T47D (cell line): ENCODE data around the gene ABCA13.
"Not testable (repeated sequence)": the region's sequence is repeated elsewhere in the genome, so short reads cannot be mapped to it uniquely, and the experiment has no call there.

Experiments used
- DNase-seq, 2 experiments: peaks; one replicate each; pipeline versions ENCODE4 v3.0.0 to v3.0.0-alpha.2; 2011 to 2012; ENCODE audit warnings: low read depth in 1 of 2, low spot score in 1 of 2
- JUND ChIP-seq: IDR thresholded peaks from 2 replicates; pipeline ENCODE4 v1.6.1; 2012; ENCODE audit warnings: low read depth
- in situ Hi-C: cut with HindIII; loops from 2 replicates; pipeline ENCODE4 v1.10.0; 2016; ENCODE audit warnings: low sequenced_read_pairs, low pct_unique_long_range_greater_than_20kb

Gene ABCA13, protein sequence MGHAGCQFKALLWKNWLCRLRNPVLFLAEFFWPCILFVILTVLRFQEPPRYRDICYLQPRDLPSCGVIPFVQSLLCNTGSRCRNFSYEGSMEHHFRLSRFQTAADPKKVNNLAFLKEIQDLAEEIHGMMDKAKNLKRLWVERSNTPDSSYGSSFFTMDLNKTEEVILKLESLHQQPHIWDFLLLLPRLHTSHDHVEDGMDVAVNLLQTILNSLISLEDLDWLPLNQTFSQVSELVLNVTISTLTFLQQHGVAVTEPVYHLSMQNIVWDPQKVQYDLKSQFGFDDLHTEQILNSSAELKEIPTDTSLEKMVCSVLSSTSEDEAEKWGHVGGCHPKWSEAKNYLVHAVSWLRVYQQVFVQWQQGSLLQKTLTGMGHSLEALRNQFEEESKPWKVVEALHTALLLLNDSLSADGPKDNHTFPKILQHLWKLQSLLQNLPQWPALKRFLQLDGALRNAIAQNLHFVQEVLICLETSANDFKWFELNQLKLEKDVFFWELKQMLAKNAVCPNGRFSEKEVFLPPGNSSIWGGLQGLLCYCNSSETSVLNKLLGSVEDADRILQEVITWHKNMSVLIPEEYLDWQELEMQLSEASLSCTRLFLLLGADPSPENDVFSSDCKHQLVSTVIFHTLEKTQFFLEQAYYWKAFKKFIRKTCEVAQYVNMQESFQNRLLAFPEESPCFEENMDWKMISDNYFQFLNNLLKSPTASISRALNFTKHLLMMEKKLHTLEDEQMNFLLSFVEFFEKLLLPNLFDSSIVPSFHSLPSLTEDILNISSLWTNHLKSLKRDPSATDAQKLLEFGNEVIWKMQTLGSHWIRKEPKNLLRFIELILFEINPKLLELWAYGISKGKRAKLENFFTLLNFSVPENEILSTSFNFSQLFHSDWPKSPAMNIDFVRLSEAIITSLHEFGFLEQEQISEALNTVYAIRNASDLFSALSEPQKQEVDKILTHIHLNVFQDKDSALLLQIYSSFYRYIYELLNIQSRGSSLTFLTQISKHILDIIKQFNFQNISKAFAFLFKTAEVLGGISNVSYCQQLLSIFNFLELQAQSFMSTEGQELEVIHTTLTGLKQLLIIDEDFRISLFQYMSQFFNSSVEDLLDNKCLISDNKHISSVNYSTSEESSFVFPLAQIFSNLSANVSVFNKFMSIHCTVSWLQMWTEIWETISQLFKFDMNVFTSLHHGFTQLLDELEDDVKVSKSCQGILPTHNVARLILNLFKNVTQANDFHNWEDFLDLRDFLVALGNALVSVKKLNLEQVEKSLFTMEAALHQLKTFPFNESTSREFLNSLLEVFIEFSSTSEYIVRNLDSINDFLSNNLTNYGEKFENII (N-terminal part only)

DNA sequence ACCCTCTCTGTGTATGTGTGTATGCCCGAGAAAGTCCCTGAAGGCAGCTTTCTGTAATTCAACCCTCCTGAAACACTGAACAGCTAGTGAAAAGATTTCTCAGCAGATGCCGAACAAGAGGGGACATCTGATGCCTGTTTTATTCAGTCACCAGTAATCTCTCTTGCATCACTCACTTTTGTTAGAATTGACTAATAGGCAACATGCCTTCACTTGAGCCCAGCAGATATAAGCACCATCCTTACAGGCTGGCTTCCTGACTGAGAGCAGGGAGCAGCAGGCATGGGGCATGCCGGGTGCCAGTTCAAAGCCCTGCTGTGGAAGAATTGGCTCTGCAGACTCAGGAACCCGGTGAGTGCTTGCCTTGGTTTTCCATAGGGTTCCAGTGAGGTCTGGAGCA lies at the start of gene ABCA13:
Gene ABCA13 (plus strand): TSS at position 257 of the 400 bp plus-strand sequence. CDS start 26 bp downstream, at position 283.
- in situ Hi-C loops: no loop called here
- DNase-seq: no peak
- no peak for TF ChIP-seq JUND

DNA sequence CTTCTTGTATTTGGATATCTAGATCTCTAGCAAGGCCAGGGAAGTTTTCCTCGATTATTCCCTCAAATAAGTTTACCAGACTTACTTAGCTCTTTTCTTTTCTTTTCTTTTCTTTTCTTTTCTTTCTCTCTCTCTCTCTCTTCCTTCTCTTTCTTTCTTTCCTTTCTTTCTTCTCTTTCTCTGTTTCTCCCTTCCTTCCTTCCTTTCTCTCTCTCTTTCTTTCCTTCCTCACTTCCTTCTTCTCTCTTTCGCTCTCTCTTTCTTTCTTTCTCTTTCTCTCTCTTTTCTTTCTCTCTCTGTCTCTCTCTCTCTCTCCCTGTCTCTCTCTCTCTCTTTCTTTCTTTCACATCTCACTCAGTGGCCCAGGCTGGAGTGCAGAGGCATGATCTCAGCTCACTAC lies 45.2 kb upstream of the ABCA13 start:
- DNase-seq: no peak
- in situ Hi-C loops: no loop called here
- TF ChIP-seq JUND: no peak

DNA sequence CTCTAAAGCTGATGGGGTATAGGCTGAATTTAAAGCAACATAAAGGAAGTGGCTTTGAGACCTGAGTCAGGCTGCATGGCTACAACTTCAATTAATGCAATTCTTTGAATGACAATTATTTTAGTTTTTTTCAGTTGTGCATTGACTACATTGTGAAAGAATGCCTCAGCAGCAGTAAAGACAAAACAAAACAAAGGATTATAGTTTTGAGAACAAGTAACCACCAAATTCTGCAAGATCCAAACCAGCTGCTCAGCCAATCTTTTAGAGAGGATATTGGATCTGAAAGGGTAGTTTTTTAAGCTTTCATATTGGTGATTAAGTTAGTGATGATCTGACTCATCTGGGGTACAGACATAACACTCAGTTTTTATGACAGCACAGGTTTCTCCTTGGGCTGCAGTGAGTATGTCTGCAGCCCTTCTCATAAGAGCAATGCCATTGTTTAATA lies 40.6 kb upstream of the ABCA13 start:
- no peak for TF ChIP-seq JUND
- in situ Hi-C loops: no loop called here
- DNase-seq: no peak

DNA sequence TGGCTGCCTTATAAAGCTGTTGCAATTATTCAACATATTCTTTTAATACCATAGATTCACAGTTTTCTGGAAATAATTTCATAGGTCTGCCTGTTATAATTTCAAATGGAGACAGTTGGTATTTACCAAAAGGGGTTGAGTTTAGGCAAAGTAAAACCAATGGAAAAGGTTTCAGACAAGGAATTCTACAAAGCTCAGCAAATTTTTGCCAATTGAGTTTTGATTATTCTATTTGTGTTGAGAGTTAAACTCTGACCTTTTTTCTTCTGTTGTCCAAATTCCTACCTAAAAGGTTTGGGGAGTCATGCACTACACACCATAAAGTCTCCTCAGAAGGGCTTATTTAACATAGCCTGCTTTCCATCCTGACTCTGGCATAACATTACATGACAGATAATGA lies 38.5 kb upstream of the ABCA13 start:
- TF ChIP-seq JUND: no peak
- in situ Hi-C loops: no loop called here
- DNase-seq: no peak

DNA sequence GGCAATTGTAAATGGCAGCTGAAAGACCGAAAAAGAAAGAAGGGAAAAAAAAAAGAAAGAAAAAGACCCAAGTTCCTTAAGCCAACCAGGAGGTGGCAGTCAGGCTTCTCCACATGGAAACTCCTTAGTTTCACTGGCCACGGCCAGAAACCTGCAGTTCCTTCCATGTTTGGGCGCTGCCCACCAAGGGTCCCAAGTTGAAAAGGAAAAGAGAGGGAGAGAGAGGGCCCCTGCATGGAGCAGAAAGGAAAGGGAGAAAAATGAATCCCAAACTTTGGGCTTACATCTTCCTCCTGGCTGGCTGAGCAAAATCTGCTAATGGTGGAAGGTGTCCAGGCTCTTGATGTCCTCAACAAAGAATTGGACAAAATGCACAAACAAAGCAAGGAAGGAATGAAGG lies 31.8 kb upstream of the ABCA13 start:
- TF ChIP-seq JUND: no peak
- DNase-seq: peak in 1 of 2 experiments; percentile 52
- in situ Hi-C loops: no loop called here

DNA sequence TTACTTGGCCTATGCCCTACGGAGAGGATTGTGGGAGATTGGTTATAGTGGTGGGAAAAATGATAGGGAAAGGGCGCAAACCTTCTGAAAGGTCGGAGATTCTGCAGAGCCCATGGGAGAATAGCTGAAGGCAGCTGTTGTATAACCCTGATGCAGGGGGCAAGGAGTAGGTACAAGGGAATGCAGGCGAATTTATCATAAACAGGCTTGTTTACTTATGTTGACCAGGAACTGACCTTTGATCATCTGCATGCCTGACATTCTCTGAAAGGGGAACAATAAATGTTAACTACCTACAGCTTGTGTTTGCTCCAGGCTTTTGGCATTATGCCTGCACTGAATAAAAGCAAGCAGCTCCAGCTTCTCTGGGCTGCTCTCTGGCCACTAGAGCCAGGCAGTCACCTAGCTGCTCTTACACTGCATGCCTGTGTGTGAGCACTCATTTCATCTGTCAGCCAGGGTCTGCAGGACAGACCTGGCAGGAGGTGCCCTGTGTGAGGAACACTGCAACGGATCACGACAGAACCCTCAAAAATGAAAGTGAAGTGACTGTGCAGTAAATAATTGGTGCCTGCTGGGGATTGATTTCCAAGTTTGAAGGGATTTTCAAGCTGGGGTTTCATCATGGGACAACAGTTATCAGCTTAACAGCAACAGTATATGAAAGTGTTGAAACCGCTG lies 31.1 kb upstream of the ABCA13 start:
- in situ Hi-C loops: no loop called here
- no peak for TF ChIP-seq JUND
- peak in 1 of 2 experiments; percentile 86 for DNase-seq

DNA sequence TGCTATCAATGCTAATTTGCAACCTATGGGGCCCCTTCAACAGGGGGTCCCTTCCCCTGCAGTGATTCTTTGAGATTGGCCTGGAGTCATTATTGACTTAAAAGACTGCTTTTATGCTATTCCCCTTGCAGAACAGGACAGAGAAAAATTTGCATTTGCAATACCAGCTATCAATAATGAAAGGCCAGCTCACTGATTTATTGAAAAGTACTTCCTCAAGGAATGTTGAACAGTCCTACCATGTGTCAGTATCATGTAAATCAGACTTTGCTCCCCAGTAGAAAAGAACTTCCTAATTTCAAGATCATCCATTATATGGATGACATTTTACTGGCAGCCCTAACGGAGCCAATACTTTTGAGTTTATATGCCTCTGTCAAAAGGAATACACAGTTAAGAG lies 29.7 kb upstream of the ABCA13 start:
- in situ Hi-C loops: no loop called here
- DNase-seq: no peak
- no peak for TF ChIP-seq JUND

DNA sequence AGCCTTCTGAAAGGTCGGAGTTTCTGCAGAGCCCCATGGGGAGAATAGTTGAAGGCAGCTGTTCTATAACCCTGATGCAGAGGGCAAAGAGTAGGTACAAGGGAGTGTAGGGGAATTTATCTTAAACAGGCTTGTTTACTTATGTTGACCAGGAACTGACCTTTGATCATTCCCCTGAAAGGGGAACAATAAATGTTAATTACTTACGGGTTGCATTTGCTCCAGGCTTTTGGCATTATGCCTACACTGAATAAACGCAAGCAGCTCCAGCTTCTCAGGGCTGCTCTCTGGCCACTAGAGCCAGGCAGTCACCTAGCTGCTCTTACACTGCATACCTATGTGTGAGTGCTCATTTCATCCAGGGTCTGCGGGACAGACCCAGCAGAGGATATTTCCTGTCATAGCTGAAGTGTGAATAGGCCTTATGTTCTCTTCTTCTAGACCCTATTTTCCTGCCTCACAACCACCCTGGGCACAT lies 26.9 kb upstream of the ABCA13 start:
- no peak for TF ChIP-seq JUND
- peak in 1 of 2 experiments; percentile 67 for DNase-seq
- in situ Hi-C loops: no loop called here

DNA sequence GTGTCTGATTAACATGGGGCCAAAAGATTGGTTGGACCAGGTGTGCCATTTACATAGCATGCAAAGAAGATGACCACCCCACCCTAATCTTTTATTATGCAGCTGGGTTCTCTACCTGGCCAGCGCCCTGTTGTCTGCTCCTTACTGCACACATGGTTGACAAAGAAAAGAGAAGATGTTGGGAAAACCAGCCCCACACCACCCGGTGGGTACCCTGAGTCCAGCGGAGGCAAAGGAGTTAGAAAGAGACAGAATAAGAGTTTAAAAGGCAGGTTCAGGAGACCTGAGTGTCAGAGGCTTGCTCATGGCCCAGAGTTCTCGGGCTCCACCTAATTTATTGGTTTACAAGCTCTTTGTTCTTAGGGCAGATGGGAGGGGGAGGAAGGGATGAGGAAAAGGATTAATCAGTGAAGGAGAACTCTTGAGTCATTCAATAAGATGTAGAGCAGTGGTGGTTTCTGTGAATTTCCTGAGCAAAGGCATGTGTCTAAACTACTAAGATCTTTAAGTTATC lies 24.1 kb upstream of the ABCA13 start:
- DNase-seq: no peak
- TF ChIP-seq JUND: no peak
- in situ Hi-C loops: no loop called here

DNA sequence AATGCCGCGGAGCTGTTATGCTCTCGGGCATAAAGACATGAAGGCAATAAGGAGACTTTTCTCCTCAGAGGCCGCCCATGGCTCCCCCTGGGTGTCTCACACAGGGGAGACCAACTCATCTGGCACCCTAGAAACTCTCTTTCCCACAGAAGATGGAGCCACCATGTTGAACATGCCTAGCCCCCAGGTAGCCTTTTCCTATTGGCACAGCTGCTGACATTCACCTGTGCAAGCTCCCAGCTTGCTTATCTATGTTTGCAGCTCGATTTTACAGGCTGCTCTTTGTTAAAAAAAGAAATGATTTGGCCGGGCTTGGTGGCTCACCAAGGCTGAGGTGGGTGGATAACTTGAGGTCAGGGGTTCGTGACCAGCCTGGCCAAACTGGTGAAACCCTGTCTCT lies 23.6 kb upstream of the ABCA13 start:
- in situ Hi-C loops, DNase-seq: not testable (repeated sequence)

DNA sequence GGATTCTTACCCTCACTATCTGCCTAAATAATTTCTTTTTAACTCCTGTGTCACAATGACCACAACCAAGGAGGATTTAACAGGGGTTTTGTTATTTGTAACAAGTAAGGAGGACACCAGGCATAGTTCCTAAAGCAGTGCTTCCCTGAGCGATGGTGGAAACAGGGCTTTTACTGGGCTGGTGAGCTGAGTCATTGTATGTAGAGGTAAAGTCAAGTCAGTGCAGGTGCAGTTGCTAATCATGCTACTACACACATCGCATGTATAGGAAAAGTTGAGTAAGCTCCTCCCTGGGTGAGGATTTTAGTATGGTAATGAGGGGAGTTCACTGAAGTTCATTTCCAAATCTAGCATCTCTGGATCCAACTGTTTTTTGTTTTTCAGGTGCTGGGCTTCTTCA lies 22.9 kb upstream of the ABCA13 start:
- no peak for DNase-seq
- in situ Hi-C loops: no loop called here
- no peak for TF ChIP-seq JUND
